GM12873 (cell line): ENCODE data around the gene CETP.

Source experiments
- TF ChIP-seq, protein P1 (sequence below): IDR thresholded peaks from 2 replicates; pipeline ENCODE4 v1.5.1; 2012; ENCODE audit warnings: low read depth, mild to moderate bottlenecking, moderate library complexity, low read length, control low read depth; ENCODE audit not compliant: insufficient read depth; ENCODE audit errors: missing control alignments

The CETP gene

DNA sequence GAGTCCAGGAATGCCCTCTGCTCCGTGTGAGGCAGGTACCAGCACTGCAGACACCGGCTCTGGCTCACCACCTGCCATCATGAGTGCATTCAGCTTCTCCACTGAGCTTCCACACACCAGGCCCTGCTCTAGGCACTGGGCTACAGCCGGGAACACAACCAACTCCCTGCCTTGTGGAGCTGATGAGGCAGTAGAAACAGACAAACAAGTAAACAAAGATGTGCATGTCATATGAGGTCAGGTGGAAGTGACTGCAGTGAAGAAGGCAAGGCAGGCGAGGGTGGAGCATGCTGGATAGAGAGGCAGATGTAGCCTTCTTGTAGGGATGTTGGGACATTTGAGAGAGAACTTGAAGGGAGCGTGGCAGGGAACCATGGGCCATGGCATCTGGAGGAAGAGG, 32.6 kb downstream of the CETP start:
- TF ChIP-seq, protein P1, sequence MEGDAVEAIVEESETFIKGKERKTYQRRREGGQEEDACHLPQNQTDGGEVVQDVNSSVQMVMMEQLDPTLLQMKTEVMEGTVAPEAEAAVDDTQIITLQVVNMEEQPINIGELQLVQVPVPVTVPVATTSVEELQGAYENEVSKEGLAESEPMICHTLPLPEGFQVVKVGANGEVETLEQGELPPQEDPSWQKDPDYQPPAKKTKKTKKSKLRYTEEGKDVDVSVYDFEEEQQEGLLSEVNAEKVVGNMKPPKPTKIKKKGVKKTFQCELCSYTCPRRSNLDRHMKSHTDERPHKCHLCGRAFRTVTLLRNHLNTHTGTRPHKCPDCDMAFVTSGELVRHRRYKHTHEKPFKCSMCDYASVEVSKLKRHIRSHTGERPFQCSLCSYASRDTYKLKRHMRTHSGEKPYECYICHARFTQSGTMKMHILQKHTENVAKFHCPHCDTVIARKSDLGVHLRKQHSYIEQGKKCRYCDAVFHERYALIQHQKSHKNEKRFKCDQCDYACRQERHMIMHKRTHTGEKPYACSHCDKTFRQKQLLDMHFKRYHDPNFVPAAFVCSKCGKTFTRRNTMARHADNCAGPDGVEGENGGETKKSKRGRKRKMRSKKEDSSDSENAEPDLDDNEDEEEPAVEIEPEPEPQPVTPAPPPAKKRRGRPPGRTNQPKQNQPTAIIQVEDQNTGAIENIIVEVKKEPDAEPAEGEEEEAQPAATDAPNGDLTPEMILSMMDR: no peak

DNA sequence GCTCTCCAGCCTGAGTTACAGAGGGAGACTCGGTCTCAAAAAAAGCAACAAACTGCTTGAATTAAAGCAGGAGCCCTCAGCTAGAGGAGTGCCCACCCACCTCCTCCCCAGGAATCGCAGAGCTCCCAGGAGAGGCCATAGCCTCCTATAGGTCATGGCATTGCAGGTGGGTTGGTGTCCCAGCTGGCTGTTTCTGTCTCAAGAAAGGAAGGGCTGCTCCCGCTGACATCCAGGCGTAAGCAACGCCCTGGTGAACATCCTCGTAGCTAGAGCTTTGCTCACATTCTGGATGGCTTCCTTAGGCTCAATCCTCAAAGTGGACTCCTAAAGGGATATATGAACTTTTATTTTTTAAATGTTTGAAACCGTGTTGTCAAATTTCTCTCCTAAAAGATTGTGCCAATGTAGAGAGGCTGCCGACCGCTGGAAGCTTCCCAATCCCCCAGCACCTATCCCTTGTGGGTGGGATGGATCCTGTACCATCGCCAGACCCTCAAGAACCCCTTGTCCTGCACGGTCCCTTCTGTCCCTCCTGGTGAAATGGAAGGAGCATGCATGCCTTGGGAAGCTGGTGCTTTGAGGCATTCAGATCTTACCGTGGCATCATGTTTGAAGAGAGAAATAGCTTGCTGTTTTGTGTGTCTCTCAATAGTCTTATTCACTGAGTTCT, 33.5 kb downstream of the CETP start:
- TF ChIP-seq, protein P1: no peak

DNA sequence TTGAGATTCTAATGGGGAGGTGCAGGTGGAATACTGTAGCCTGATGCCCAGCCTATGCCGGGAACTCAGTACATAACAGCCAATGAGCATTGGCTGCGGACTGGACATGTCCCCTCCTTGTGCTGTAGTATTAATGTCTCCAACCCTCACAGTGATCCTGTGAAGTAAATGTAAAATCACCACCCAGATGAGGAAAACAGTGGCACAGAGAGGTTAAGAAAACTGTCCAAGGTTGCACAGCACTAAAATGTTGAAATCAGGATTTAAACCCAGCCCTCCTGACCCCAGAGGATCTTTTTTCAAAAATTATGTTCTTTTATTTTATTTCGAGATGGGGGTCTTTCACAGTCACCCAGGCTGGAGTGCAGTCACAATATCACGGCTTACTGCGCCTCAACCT, 35.5 kb downstream of the CETP start:
- TF ChIP-seq, protein P1: no peak

DNA sequence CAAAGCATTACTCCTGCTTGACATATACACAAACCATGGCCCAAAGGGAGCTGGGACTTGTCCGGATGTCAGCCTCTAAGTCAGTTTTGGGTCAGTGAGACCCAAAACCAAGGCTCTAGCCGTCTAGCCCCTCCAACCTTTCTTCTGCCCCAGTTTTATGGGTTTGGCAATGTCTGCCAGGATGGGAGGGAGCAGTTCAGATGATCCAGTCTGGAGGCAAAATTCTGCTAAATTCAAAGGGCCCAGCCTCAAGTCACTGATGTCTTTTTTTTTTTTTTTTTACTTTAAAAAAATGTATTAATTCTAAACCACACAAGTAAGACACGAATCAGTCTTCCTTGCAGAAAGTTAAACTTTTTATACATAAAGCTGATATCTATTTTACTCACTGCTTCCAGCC, 36.2 kb downstream of the CETP start:
- TF ChIP-seq, protein P1: no peak

DNA sequence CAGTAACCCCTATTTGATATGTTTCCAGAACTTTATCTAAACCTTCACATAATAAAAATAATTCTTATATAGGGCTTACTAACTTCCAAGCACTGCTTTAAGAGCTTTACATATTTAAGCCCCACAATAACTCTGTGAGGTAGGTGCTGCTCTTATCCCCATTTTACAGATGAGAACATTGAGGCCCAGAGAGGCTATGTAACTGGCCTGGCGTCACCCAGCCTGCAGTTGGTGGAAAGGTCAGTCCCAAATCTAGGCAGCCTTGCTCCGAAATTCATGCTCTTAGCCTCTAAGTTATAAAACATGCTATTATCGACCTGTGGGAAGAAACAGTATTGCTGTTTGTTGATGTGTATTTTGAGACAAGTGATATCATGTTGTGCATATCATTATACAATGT, 36.6 kb downstream of the CETP start:
- TF ChIP-seq, protein P1: no peak

DNA sequence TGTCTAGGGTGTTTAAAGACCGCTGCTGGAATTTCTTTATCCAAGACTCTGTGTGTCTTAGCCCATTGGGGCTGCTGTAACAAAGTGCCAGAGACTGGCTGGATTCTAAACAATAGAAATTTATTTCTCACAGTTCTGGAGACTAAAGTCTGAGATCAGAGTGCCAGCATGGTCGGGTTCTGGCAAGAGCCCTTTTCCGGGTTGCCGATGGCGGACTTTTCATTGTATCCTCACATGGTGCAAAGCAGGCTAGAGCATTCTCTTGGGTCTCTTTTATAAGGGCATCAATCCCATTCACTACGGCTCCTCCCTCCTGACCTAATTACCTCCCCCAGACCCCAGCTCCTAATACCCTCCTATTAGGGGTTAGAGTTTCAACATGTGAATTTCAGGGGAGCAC, 37.1 kb downstream of the CETP start:
- TF ChIP-seq, protein P1: no peak

DNA sequence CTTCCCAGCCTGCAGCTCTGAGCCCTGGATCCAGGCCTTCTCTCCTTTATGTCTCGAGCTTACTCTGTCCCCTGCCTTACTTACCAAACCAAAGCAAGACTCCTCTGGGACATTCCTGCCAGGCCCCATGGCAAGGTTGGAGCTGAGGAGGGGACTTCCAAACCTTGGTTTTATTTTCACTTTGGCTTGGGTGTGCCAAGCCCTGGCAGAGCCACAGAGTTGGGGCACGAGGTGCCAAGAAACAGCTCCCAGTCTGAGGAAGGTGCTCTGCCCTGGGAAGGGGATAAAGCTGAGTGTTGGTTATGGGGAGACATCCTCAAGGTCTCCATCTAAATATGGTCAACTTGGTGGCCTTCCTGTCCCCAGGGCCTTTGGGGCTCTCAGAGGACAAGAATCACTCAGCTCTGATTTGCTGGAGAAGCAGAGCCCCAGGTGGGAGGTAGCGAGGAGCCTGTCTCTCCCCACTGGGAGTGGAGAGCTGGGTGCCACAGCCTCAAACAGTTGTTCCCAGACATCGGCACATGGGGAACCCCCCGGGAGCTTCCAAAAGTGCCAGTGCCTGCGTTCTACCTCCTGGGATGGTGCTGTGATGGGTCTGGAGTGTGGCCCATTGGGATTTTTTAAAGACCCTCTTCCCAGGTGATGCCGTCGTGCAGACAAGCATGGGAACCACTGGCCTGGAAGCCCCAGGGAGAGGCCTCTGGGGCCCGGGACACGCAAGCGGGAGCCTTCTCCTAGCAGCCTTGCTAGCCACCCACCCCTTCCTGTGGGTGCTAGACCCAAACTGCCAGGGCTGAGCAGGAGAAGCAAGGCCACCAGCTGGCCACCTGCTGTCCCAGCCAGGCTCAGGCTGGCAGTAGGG, 37.9 kb downstream of the CETP start:
- TF ChIP-seq, protein P1: no peak
